Astrocyte (in vitro differentiated cells and primary cell): ENCODE data around the gene GHDC. TPM values are rescaled to one million over a fixed set of nuclear protein-coding genes. Genes with fewer than 3 reads are reported as not detected.

ENCODE experiments used
- DNase-seq: peaks from one replicate; pipeline ENCODE4 v3.0.0-alpha.2; 2010; ENCODE audit warnings: low read depth
- FAIRE-seq: peaks from 2 replicates; lab custom pipeline; 2011; peaks lifted over from hg19 to GRCh38; lab: Jason Lieb, UNC
- H2AFZ ChIP-seq: 2 replicates; pipeline ENCODE4 v1.6.0; 2012; ENCODE audit warnings: low read depth, low read length, inconsistent platforms
- H3K27ac ChIP-seq: 2 replicates; pipeline ENCODE4 v1.5.1; 2011; ENCODE audit warnings: low read depth, low read length, inconsistent platforms
- H3K27me3 ChIP-seq: 2 replicates; pipeline ENCODE4 v1.6.0; 2011; ENCODE audit warnings: low read length, inconsistent platforms; ENCODE audit not compliant: insufficient read depth
- H3K36me3 ChIP-seq: 2 replicates; pipeline ENCODE4 v1.5.1; 2011; ENCODE audit warnings: low read length, inconsistent platforms; ENCODE audit not compliant: insufficient read depth
- H3K4me1 ChIP-seq: 2 replicates; pipeline ENCODE4 v1.5.1; 2011; ENCODE audit warnings: low read length, inconsistent platforms; ENCODE audit not compliant: insufficient read depth
- H3K4me2 ChIP-seq: 2 replicates; pipeline ENCODE4 v1.6.0; 2012; ENCODE audit warnings: low read length, inconsistent platforms
- H3K4me3 ChIP-seq: 2 replicates; pipeline ENCODE4 v1.5.1; 2011; ENCODE audit warnings: low read depth, mild to moderate bottlenecking, low read length, inconsistent platforms; ENCODE audit not compliant: insufficient read depth
- H3K79me2 ChIP-seq: 2 replicates; pipeline ENCODE4 v1.6.0; 2012; ENCODE audit warnings: mild to moderate bottlenecking, low read length, inconsistent platforms; ENCODE audit not compliant: insufficient read depth
- H3K9ac ChIP-seq: 2 replicates; pipeline ENCODE4 v1.6.0; 2012; ENCODE audit warnings: mild to moderate bottlenecking, low read length, inconsistent platforms
- H3K9me3 ChIP-seq: 2 replicates; pipeline ENCODE4 v1.5.1; 2012; ENCODE audit warnings: low read depth, mild to moderate bottlenecking, low read length, inconsistent platforms; ENCODE audit not compliant: insufficient read depth
- H4K20me1 ChIP-seq: 2 replicates; pipeline ENCODE4 v1.6.0; 2012; ENCODE audit warnings: low read length, inconsistent platforms; ENCODE audit not compliant: insufficient read depth
- H3K27ac Mint-ChIP-seq: one replicate; pipeline ENCODE4 v1.8.0; 2021; ENCODE audit warnings: mild to moderate bottlenecking, mixed read lengths; ENCODE audit not compliant: unreplicated experiment
- H3K27me3 Mint-ChIP-seq: one replicate; pipeline ENCODE4 v1.8.0; 2021; ENCODE audit warnings: low read depth, mixed read lengths; ENCODE audit not compliant: unreplicated experiment
- H3K36me3 Mint-ChIP-seq: one replicate; pipeline ENCODE4 v1.8.0; 2021; ENCODE audit warnings: low read depth, mixed read lengths; ENCODE audit not compliant: unreplicated experiment
- H3K4me1 Mint-ChIP-seq: one replicate; pipeline ENCODE4 v1.8.0; 2021; ENCODE audit warnings: low read depth, mixed read lengths; ENCODE audit not compliant: unreplicated experiment
- H3K4me3 Mint-ChIP-seq: one replicate; pipeline ENCODE4 v1.8.0; 2021; ENCODE audit warnings: mild to moderate bottlenecking, moderate library complexity, mixed read lengths; ENCODE audit not compliant: unreplicated experiment
- H3K9me3 Mint-ChIP-seq: one replicate; pipeline ENCODE4 v1.8.0; 2021; ENCODE audit warnings: mild to moderate bottlenecking, mixed read lengths; ENCODE audit not compliant: unreplicated experiment
- EZH2 ChIP-seq: IDR thresholded peaks from 2 replicates; pipeline ENCODE4 v1.6.1; 2012; ENCODE audit warnings: mild to moderate bottlenecking, low read length, inconsistent platforms; ENCODE audit not compliant: insufficient read depth
- total RNA-seq: library from RNA; stranded (reverse); gene quantifications from 2 replicates; pipeline ENCODE4 v1.2.1, GENCODE V29; 2021
- TF ChIP-seq, protein P1 (sequence below): IDR thresholded peaks from 2 replicates; pipeline ENCODE4 v1.5.1; 2011; ENCODE audit warnings: low read depth, mild to moderate bottlenecking, inconsistent platforms, low read length, moderate library complexity; ENCODE audit not compliant: insufficient read depth

GHDC gene
- total RNA-seq, 1 donor from 2014 or later, result 0.64 TPM

DNA sequence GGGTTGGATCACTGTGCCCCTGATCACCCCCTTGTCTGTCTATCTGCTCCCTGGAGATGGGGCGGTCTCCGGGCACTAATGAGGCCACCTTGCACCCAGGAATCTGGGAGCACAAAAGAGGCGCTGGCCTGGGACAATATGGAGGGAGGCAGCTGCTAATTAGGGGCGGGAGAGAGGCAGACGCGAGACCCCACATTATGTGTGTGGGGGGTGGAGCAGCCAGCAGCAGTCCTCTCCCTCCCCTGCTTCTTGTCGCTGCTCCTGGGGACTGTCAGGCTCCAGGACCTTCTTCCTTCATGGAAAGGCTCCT is 8.7 kb downstream of the GHDC start:
- no peak for FAIRE-seq
- peaks cover 13% of the 10 kb centered on the region for H3K4me1 ChIP-seq
- H3K4me3 Mint-ChIP-seq, result no peak overlapping the region

DNA sequence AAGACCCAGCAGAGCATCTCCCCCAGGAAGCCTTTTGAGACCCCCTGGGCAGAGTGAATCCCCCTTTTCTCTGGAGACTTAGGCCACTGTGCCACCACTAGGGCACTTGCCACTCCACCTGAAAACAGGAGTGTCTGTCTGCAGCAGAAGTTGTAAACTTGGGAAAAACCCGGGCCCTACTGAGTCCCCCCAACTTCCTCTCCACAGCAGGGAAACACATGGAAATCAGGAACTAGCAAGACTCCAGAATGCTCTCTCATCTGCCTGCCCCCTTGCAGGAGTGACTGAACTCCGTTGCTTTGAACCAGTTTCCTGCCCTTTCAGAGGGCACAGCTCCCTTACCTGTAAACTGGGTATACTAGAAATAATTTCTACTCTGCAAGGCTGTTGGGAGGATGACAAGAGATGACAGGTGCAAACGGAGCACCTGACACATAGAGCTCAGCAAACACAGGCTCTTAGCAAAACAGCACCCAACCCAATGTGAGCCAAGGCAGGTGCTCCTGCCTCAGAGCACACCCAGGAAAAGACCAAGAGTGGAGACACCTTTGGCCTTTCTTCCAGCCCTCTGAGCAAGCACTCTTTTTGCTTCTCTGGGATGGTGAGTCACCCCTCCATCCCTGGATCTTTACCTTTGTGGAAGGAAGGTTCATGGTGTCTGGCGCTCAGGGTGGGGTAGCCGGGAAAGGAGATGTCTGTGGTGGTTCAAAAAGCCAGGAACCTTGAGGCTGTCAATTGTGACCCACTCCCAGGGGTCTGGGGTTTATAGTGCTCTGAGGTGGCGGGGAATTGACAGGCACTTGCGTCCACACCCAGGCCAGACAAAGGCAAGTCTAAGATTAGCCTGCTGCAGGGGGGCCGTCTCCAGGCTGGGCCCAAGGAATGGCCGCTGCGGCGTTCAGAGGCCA is 9.3 kb downstream of the GHDC start, which contains the start of gene HCRT:
Gene HCRT, minus strand, starts transcription at position 740 of the 908 bp plus-strand sequence. Its CDS starts 87 bp downstream, at position 653.
- FAIRE-seq, result no peak
- H3K36me3 ChIP-seq, result no peaks in the 10 kb centered on the region
- H3K4me3 ChIP-seq, result peak within 1 kb of the TSS; percentile 70
- no peak within 1 kb of the TSS for H3K4me3 Mint-ChIP-seq
- TF ChIP-seq EZH2, result no peak
- TF ChIP-seq, protein P1, sequence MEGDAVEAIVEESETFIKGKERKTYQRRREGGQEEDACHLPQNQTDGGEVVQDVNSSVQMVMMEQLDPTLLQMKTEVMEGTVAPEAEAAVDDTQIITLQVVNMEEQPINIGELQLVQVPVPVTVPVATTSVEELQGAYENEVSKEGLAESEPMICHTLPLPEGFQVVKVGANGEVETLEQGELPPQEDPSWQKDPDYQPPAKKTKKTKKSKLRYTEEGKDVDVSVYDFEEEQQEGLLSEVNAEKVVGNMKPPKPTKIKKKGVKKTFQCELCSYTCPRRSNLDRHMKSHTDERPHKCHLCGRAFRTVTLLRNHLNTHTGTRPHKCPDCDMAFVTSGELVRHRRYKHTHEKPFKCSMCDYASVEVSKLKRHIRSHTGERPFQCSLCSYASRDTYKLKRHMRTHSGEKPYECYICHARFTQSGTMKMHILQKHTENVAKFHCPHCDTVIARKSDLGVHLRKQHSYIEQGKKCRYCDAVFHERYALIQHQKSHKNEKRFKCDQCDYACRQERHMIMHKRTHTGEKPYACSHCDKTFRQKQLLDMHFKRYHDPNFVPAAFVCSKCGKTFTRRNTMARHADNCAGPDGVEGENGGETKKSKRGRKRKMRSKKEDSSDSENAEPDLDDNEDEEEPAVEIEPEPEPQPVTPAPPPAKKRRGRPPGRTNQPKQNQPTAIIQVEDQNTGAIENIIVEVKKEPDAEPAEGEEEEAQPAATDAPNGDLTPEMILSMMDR, result no peak
- no peak within 1 kb of the TSS for H3K27ac Mint-ChIP-seq
- H3K4me1 ChIP-seq, result peaks cover 13% of the 10 kb centered on the region
- H3K27me3 ChIP-seq, result peaks cover 22% of the 10 kb centered on the region
- DNase-seq, result no peak
- no peaks in the 10 kb centered on the region for H3K79me2 ChIP-seq
- H2AFZ ChIP-seq, result peak within 1 kb of the TSS; percentile 98
- H4K20me1 ChIP-seq, result peaks cover 4% of the 10 kb centered on the region
- peaks cover 34% of the 10 kb centered on the region for H3K27me3 Mint-ChIP-seq
- H3K9me3 ChIP-seq, result no peaks in the 10 kb centered on the region
- peak within 1 kb of the TSS; percentile 99 for H3K4me2 ChIP-seq
- no peaks in the 10 kb centered on the region for H3K36me3 Mint-ChIP-seq
- H3K27ac ChIP-seq, result no peak within 1 kb of the TSS
- H3K4me1 Mint-ChIP-seq, result peaks cover 8% of the 10 kb centered on the region
- no peaks in the 10 kb centered on the region for H3K9me3 Mint-ChIP-seq
- no peak within 1 kb of the TSS for H3K9ac ChIP-seq

More for the DNA sequence above, 8.7 kb downstream of the GHDC start:
- H2AFZ ChIP-seq, result no peak overlapping the region
- H3K9me3 ChIP-seq, result no peaks in the 10 kb centered on the region
- H3K36me3 Mint-ChIP-seq, result no peaks in the 10 kb centered on the region
- H4K20me1 ChIP-seq, result peaks cover 4% of the 10 kb centered on the region
- no peak for DNase-seq
- no peak overlapping the region for H3K27ac ChIP-seq
- TF ChIP-seq EZH2, result no peak
- TF ChIP-seq, protein P1, result no peak
- peaks cover 8% of the 10 kb centered on the region for H3K4me1 Mint-ChIP-seq
- no peaks in the 10 kb centered on the region for H3K9me3 Mint-ChIP-seq
- H3K79me2 ChIP-seq, result no peaks in the 10 kb centered on the region
- peaks cover 17% of the 10 kb centered on the region for H3K27me3 ChIP-seq
- H3K36me3 ChIP-seq, result no peaks in the 10 kb centered on the region
- H3K9ac ChIP-seq, result no peak overlapping the region
- no peak overlapping the region for H3K27ac Mint-ChIP-seq
- no peak overlapping the region for H3K4me3 ChIP-seq
- H3K4me2 ChIP-seq, result no peak overlapping the region
- H3K27me3 Mint-ChIP-seq, result peaks cover 31% of the 10 kb centered on the region
